Spleen (tissue), 7 donors: ENCODE measurements around the gene AGAP3.

Experiments
- CTCF ChIP-seq, 11 experiments: fragments of 200-600 bp in 7 of 11; fragments of 450-650 bp in 4 of 11; sonication (generic) in 4 of 11; IDR thresholded peaks in 8 of 11; conservative IDR thresholded peaks in 3 of 11; 1 replicate in 7 of 11; 2 replicates in 4 of 11; pipeline versions ENCODE4 v1.4.0 to v1.8.0; 2016 to 2021; ENCODE audit warnings: antibody characterized with exemption in 11 of 11, inconsistent platforms in 4 of 11, mild to moderate bottlenecking in 1 of 11
- POLR2AphosphoS5 ChIP-seq, 3 donors: sonication (generic); formaldehyde crosslinking; IDR thresholded peaks; one replicate each; pipeline ENCODE4 v1.5.1; 2017; ENCODE audit warnings: antibody characterized with exemption in 3 of 3
- donor health status: DM: no; HTN: no; CAD: no; lungs with moderate emphysema.
- donor health status: DM: no; HTN: no; CAD: no.
- donor health status: DM: no; HTN: no; CAD: no.

- no peak for TF ChIP-seq POLR2AphosphoS5 (IDR thresholded peaks at IDR 0.05)
- TF ChIP-seq CTCF (IDR thresholded peaks at IDR 0.05 in 8 of 11, conservative IDR thresholded peaks at IDR 0.05 in 3 of 11): no peak
Measured at GRCh38 chr7:151135525-151135845, 49.2 kb downstream of the AGAP3 start.
